Measurements from ENCODE around the gene YWHAG.
"Not testable (repeated sequence)": the region's sequence is repeated elsewhere in the genome, so short reads cannot be mapped to it uniquely, and the experiment has no call there.

Gene YWHAG

GRCh38 chr7:76358481-76359110 is at the start of gene YWHAG:
YWHAG (minus strand) TSS chr7:76358991; CDS start chr7:76358808, 183 bp downstream.
- DNase-seq (ENCODE audit: low read depth, low spot score), result peak; percentile 96

GRCh38 chr7:76408121-76408560 is 49.4 kb upstream of the YWHAG start:
- DNase-seq (ENCODE audit: low read depth, low spot score), result no peak

GRCh38 chr7:76407718-76408117 is 48.9 kb upstream of the YWHAG start:
- DNase-seq (ENCODE audit: low read depth, low spot score), result no peak

GRCh38 chr7:76405738-76406137 is 46.9 kb upstream of the YWHAG start:
- no peak for DNase-seq (ENCODE audit: low read depth, low spot score)

GRCh38 chr7:76403780-76404494 is 45.1 kb upstream of the YWHAG start:
- no peak for DNase-seq (ENCODE audit: low read depth, low spot score)

GRCh38 chr7:76403097-76403496 is 44.3 kb upstream of the YWHAG start:
- DNase-seq (ENCODE audit: low read depth, low spot score), result not testable (repeated sequence)

- no peak for DNase-seq (ENCODE audit: low read depth, low spot score)
Observed at GRCh38 chr7:76400248-76400647, 41.5 kb upstream of the YWHAG start.

GRCh38 chr7:76397409-76398183 is 38.8 kb upstream of the YWHAG start:
- DNase-seq (ENCODE audit: low read depth, low spot score), result peak; percentile 78

- DNase-seq (ENCODE audit: low read depth, low spot score), result no peak
Observed at GRCh38 chr7:76396864-76397263, 38.1 kb upstream of the YWHAG start.

- DNase-seq (ENCODE audit: low read depth, low spot score), result peak; percentile 27
Observed at GRCh38 chr7:76395965-76396726, 37.4 kb upstream of the YWHAG start.

- not testable (repeated sequence) for DNase-seq (ENCODE audit: low read depth, low spot score)
Observed at GRCh38 chr7:76395605-76395964, 36.8 kb upstream of the YWHAG start.

GRCh38 chr7:76394957-76395356 is 36.2 kb upstream of the YWHAG start:
- no peak for DNase-seq (ENCODE audit: low read depth, low spot score)

GRCh38 chr7:76393116-76394031 is 34.6 kb upstream of the YWHAG start:
- DNase-seq (ENCODE audit: low read depth, low spot score), result peak; percentile 95

GRCh38 chr7:76392531-76393115 is 33.8 kb upstream of the YWHAG start:
- no peak for DNase-seq (ENCODE audit: low read depth, low spot score)

- no peak for DNase-seq (ENCODE audit: low read depth, low spot score)
Observed at GRCh38 chr7:76390092-76390491, 31.3 kb upstream of the YWHAG start.

GRCh38 chr7:76387789-76388188 is 29.0 kb upstream of the YWHAG start:
- DNase-seq (ENCODE audit: low read depth, low spot score), result not testable (repeated sequence)

GRCh38 chr7:76386691-76387260 is 28.0 kb upstream of the YWHAG start:
- DNase-seq (ENCODE audit: low read depth, low spot score), result peak; percentile 31

GRCh38 chr7:76383089-76383944 is 24.5 kb upstream of the YWHAG start:
- no peak for DNase-seq (ENCODE audit: low read depth, low spot score)

- no peak for DNase-seq (ENCODE audit: low read depth, low spot score)
Observed at GRCh38 chr7:76381814-76382213, 23.0 kb upstream of the YWHAG start.

All from astrocyte of the hippocampus (primary cell).